Measurements from ENCODE around the gene ADAM12.

DNA sequence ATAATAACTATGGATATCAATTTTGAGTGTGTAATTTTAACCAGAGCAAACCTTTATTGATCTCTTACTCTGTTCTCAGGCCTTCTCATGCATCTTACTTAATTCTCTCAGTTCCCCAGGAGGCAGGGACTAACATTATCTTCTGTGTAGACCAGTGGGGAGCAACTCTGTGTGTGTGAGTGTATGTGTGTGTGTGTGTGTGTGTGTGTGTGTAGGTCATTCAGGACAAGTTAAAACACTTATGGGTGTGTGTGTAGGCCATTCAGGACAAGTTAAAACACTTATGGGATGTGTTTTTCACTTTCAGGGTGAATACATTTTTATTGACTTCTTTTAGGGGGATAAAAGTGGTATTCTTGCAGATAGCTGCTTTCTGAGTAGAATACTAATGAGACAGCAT lies 145.0 kb downstream of the ADAM12 start:
- TF ChIP-seq, protein P1, sequence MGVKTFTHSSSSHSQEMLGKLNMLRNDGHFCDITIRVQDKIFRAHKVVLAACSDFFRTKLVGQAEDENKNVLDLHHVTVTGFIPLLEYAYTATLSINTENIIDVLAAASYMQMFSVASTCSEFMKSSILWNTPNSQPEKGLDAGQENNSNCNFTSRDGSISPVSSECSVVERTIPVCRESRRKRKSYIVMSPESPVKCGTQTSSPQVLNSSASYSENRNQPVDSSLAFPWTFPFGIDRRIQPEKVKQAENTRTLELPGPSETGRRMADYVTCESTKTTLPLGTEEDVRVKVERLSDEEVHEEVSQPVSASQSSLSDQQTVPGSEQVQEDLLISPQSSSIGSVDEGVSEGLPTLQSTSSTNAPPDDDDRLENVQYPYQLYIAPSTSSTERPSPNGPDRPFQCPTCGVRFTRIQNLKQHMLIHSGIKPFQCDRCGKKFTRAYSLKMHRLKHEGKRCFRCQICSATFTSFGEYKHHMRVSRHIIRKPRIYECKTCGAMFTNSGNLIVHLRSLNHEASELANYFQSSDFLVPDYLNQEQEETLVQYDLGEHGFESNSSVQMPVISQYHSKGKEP (tag by site-specific recombination; IDR thresholded peaks at IDR 0.05): no peak
- TF ChIP-seq ZNF621 (tag by site-specific recombination; IDR thresholded peaks at IDR 0.05) (no peak), ZBTB8A (tag by site-specific recombination; IDR thresholded peaks at IDR 0.05) (no peak), ZNF510 (tag by site-specific recombination; IDR thresholded peaks at IDR 0.05; ENCODE audit: insufficient replicate concordance) (no peak), ZNF274 (IDR thresholded peaks at IDR 0.05; ENCODE audit: low read length) (no peak), ZNF274 (tag by site-specific recombination; IDR thresholded peaks at IDR 0.05; ENCODE audit: borderline replicate concordance) (no peak), ZFP3 (tag by site-specific recombination; IDR thresholded peaks at IDR 0.05; ENCODE audit: low read depth) (no peak), ZNF404 (tag by site-specific recombination; IDR thresholded peaks at IDR 0.05) (no peak), ZNF747 (tag by site-specific recombination; IDR thresholded peaks at IDR 0.05) (no peak), ZNF785 (tag by site-specific recombination; IDR thresholded peaks at IDR 0.05) (no peak)
- TF ChIP-seq, protein P2, sequence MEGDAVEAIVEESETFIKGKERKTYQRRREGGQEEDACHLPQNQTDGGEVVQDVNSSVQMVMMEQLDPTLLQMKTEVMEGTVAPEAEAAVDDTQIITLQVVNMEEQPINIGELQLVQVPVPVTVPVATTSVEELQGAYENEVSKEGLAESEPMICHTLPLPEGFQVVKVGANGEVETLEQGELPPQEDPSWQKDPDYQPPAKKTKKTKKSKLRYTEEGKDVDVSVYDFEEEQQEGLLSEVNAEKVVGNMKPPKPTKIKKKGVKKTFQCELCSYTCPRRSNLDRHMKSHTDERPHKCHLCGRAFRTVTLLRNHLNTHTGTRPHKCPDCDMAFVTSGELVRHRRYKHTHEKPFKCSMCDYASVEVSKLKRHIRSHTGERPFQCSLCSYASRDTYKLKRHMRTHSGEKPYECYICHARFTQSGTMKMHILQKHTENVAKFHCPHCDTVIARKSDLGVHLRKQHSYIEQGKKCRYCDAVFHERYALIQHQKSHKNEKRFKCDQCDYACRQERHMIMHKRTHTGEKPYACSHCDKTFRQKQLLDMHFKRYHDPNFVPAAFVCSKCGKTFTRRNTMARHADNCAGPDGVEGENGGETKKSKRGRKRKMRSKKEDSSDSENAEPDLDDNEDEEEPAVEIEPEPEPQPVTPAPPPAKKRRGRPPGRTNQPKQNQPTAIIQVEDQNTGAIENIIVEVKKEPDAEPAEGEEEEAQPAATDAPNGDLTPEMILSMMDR (tag by site-specific recombination; IDR thresholded peaks at IDR 0.05): no peak
- TF ChIP-seq, protein P3, sequence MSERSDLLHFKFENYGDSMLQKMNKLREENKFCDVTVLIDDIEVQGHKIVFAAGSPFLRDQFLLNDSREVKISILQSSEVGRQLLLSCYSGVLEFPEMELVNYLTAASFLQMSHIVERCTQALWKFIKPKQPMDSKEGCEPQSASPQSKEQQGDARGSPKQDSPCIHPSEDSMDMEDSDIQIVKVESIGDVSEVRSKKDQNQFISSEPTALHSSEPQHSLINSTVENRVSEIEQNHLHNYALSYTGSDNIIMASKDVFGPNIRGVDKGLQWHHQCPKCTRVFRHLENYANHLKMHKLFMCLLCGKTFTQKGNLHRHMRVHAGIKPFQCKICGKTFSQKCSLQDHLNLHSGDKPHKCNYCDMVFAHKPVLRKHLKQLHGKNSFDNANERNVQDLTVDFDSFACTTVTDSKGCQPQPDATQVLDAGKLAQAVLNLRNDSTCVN (tag by site-specific recombination; optimal IDR thresholded peaks at IDR 0.05): no peak
- TF ChIP-seq, protein P4, sequence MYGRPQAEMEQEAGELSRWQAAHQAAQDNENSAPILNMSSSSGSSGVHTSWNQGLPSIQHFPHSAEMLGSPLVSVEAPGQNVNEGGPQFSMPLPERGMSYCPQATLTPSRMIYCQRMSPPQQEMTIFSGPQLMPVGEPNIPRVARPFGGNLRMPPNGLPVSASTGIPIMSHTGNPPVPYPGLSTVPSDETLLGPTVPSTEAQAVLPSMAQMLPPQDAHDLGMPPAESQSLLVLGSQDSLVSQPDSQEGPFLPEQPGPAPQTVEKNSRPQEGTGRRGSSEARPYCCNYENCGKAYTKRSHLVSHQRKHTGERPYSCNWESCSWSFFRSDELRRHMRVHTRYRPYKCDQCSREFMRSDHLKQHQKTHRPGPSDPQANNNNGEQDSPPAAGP (tag by site-specific recombination; IDR thresholded peaks at IDR 0.05): no peak
